Gastrocnemius medialis (tissue), 4 donors: ENCODE measurements around the gene LIME1. TPM values are rescaled to one million over a fixed set of nuclear protein-coding genes. Genes with fewer than 3 reads are reported as not detected.

Experiments
- ATAC-seq, 2 donors: fragments of 150-250 bp; one replicate each; pipeline ENCODE4 v1.9.1; 2016
- DNase-seq, 2 donors: peaks; one replicate each; pipeline ENCODE4 v3.0.0-alpha.2; 2019
- H3K27ac ChIP-seq, 4 donors: fragments of 200-600 bp; sonication (generic); 1 replicate in 1 of 4; 2 replicates in 3 of 4; pipeline ENCODE4 v1.5.1; 2016 to 2018; ENCODE audit warnings: mild to moderate bottlenecking in 2 of 4, moderate library complexity in 1 of 4
- H3K27me3 ChIP-seq, 3 donors: fragments of 200-600 bp; sonication (generic) in 2 of 3; 1 replicate in 1 of 3; 2 replicates in 2 of 3; pipeline versions ENCODE4 v1.5.1 to v1.6.0; 2016 to 2019; ENCODE audit warnings: mild to moderate bottlenecking in 1 of 3, moderate library complexity in 1 of 3
- H3K36me3 ChIP-seq, 2 donors: fragments of 200-600 bp; sonication (generic) in 1 of 2; one replicate each; pipeline ENCODE4 v1.5.1; 2017 to 2018
- H3K4me1 ChIP-seq, 2 donors: fragments of 200-600 bp; sonication (generic) in 1 of 2; one replicate each; pipeline ENCODE4 v1.5.1; 2016 to 2017; ENCODE audit warnings: mild to moderate bottlenecking in 2 of 2
- H3K4me3 ChIP-seq, 4 donors: fragments of 200-600 bp; sonication (generic) in 3 of 4; 1 replicate in 1 of 4; 2 replicates in 3 of 4; pipeline ENCODE4 v1.5.1; 2016 to 2019; ENCODE audit warnings: mild to moderate bottlenecking in 2 of 4
- H3K9me3 ChIP-seq, 3 donors: fragments of 200-600 bp; sonication (generic) in 2 of 3; 1 replicate in 1 of 3; 2 replicates in 2 of 3; pipeline ENCODE4 v1.5.1; 2016 to 2019
- CTCF ChIP-seq, 5 experiments: fragments of 450-650 bp in 3 of 5; fragments of 200-600 bp in 2 of 5; sonication (generic) in 2 of 5; IDR thresholded peaks in 4 of 5; conservative IDR thresholded peaks in 1 of 5; 1 replicate in 4 of 5; 2 replicates in 1 of 5; pipeline ENCODE4 v1.5.1; 2016 to 2019; ENCODE audit warnings: antibody characterized with exemption in 5 of 5, mild to moderate bottlenecking in 3 of 5, moderate library complexity in 3 of 5
- POLR2A ChIP-seq, 2 donors: fragments of 450-650 bp; IDR thresholded peaks; one replicate each; pipeline ENCODE4 v1.6.1; 2017; ENCODE audit warnings: antibody characterized with exemption in 2 of 2, mild to moderate bottlenecking in 2 of 2, moderate library complexity in 2 of 2
- in situ Hi-C, 4 donors: fragments of 200-750 bp; cut with MboI; loops; one replicate each; pipeline versions ENCODE4 v1.15.0 to v1.8.0; 2017; ENCODE audit warnings: low sequenced_read_pairs in 4 of 4
- intact Hi-C: fragments of 100-400 bp; cut with DNase I; formaldehyde crosslinking; loops from one replicate; pipeline ENCODE4 v1.15.1; 2023; ENCODE audit warnings: low total_unique reads
- total RNA-seq, 4 donors: library from RNA; depleted of rRNA; stranded (reverse); fragments of >200 nt; gene quantifications; one replicate each; pipeline versions ENCODE4 v1.1.0 to v1.2.3, GENCODE V29; 2016

LIME1 gene
- total RNA-seq, 4 donors from 2014 or later = 2.0 to 6.3 (median 4.1) TPM

- Histone ChIP-seq H3K4me1 (peaks cover 17 to 32% of the 10 kb centered on the region in 2 donors), H3K4me3 (peak overlapping the region; percentile 57 to 91 (median 74)), H3K27me3 (no peaks in the 10 kb centered on the region), H3K9me3 (no peaks in the 10 kb centered on the region), H3K27ac (peak overlapping the region; percentile 93 to 99 (median 97)), H3K36me3 (peaks cover 0 to 36% of the 10 kb centered on the region in 2 donors)
- TF ChIP-seq CTCF (IDR thresholded peaks at IDR 0.05 in 4 of 5, conservative IDR thresholded peaks at IDR 0.05 in 1 of 5) (no peak), POLR2A (IDR thresholded peaks at IDR 0.05) (peak in 1 of 2 donors; percentile 20)
- intact Hi-C loops (loop anchor here (1.0 to 5.0 kb wide), 2 partner anchors 96 to 157 kb away; partner anchors contain the start of gene DNAJC5), in situ Hi-C loops (no loop called here)
- DNase-seq (peak; percentile 50 to 80), ATAC-seq (peak; percentile 25 to 26)
Measured at GRCh38 chr20:63738687-63739129, 2.2 kb downstream of the LIME1 start.

GRCh38 chr20:63739130-63740069, 2.9 kb downstream of the LIME1 start, which contains the start of gene SLC2A4RG:
Gene SLC2A4RG (plus strand): TSS chr20:63739776. CDS start chr20:63739913, 137 bp downstream.
- no peak for TF ChIP-seq CTCF (IDR thresholded peaks at IDR 0.05 in 4 of 5, conservative IDR thresholded peaks at IDR 0.05 in 1 of 5)
- TF ChIP-seq POLR2A (IDR thresholded peaks at IDR 0.05) = peak; percentile 32 to 33
- peaks cover 17 to 32% of the 10 kb centered on the region in 2 donors for H3K4me1 ChIP-seq
- peak within 1 kb of the TSS; percentile 58 to 91 (median 74) for H3K4me3 ChIP-seq
- no peaks in the 10 kb centered on the region for H3K9me3 ChIP-seq
- in situ Hi-C loops (no loop called here), intact Hi-C loops (loop anchor here (1.0 to 5.0 kb wide), 5 partner anchors 32 to 156 kb away; partner anchors contain the start of genes ARFRP1, DNAJC5, GMEB2 and TPD52L2)
- DNase-seq = peak; percentile 54 to 72
- ATAC-seq = peak; percentile 59 to 67
- H3K27me3 ChIP-seq = no peaks in the 10 kb centered on the region
- peak within 1 kb of the TSS; percentile 95 to 99 (median 97) for H3K27ac ChIP-seq
- peaks cover 0 to 29% of the 10 kb centered on the region in 2 donors for H3K36me3 ChIP-seq

GRCh38 chr20:63740070-63740626, 3.7 kb downstream of the LIME1 start:
- H3K27ac ChIP-seq = peak overlapping the region; percentile 90 to 95 (median 94)
- DNase-seq = peak in 1 of 2 donors; percentile 32
- H3K4me1 ChIP-seq = peaks cover 17 to 32% of the 10 kb centered on the region in 2 donors
- peak; percentile 19 to 45 for ATAC-seq
- H3K9me3 ChIP-seq = no peaks in the 10 kb centered on the region
- TF ChIP-seq POLR2A (IDR thresholded peaks at IDR 0.05) (no peak), CTCF (IDR thresholded peaks at IDR 0.05 in 4 of 5, conservative IDR thresholded peaks at IDR 0.05 in 1 of 5) (no peak)
- no peaks in the 10 kb centered on the region for H3K27me3 ChIP-seq
- in situ Hi-C loops (no loop called here), intact Hi-C loops (loop anchor here (1.0 to 2.0 kb wide), 3 partner anchors 33 to 125 kb away; partner anchors contain the start of genes ARFRP1, GMEB2 and TPD52L2)
- H3K4me3 ChIP-seq = peak overlapping the region; percentile 58 to 74 (median 66)
- H3K36me3 ChIP-seq = peaks cover 0 to 22% of the 10 kb centered on the region in 2 donors

- DNase-seq = peak; percentile 91 to 96
- Histone ChIP-seq H3K27me3 (no peaks in the 10 kb centered on the region), H3K4me3 (peak overlapping the region; percentile 58 to 74 (median 66)), H3K36me3 (peaks cover 0 to 16% of the 10 kb centered on the region in 2 donors), H3K27ac (peak overlapping the region; percentile 90 to 95 (median 94)), H3K9me3 (no peaks in the 10 kb centered on the region), H3K4me1 (peaks cover 17 to 32% of the 10 kb centered on the region in 2 donors)
- peak; percentile 68 to 71 for ATAC-seq
- in situ Hi-C loops (no loop called here), intact Hi-C loops (loop anchor here (1.0 to 2.0 kb wide), 3 partner anchors 33 to 124 kb away; partner anchors contain the start of genes ARFRP1, GMEB2 and TPD52L2)
- TF ChIP-seq POLR2A (IDR thresholded peaks at IDR 0.05) (peak; percentile 53), CTCF (IDR thresholded peaks at IDR 0.05 in 4 of 5, conservative IDR thresholded peaks at IDR 0.05 in 1 of 5) (peak in 2 of 5 experiments; percentile 47 to 60)
Measured at GRCh38 chr20:63740627-63741353, 4.3 kb downstream of the LIME1 start.
